HG03039 (cell line): ENCODE results near the gene FAM156A.
"Not testable (repeated sequence)": the region's sequence is repeated elsewhere in the genome, so short reads cannot be mapped to it uniquely, and the experiment has no call there.

Experiments used
- ATAC-seq: cut with Tn5 transposase; IDR thresholded peaks from one replicate; pipeline ENCODE4 v1.9.1; 2021; ENCODE audit warnings: mild to moderate bottlenecking, moderate library complexity; ENCODE audit not compliant: unreplicated experiment

The FAM156A gene, protein sequence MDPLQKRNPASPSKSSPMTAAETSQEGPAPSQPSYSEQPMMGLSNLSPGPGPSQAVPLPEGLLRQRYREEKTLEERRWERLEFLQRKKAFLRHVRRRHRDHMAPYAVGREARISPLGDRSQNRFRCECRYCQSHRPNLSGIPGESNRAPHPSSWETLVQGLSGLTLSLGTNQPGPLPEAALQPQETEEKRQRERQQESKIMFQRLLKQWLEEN

DNA sequence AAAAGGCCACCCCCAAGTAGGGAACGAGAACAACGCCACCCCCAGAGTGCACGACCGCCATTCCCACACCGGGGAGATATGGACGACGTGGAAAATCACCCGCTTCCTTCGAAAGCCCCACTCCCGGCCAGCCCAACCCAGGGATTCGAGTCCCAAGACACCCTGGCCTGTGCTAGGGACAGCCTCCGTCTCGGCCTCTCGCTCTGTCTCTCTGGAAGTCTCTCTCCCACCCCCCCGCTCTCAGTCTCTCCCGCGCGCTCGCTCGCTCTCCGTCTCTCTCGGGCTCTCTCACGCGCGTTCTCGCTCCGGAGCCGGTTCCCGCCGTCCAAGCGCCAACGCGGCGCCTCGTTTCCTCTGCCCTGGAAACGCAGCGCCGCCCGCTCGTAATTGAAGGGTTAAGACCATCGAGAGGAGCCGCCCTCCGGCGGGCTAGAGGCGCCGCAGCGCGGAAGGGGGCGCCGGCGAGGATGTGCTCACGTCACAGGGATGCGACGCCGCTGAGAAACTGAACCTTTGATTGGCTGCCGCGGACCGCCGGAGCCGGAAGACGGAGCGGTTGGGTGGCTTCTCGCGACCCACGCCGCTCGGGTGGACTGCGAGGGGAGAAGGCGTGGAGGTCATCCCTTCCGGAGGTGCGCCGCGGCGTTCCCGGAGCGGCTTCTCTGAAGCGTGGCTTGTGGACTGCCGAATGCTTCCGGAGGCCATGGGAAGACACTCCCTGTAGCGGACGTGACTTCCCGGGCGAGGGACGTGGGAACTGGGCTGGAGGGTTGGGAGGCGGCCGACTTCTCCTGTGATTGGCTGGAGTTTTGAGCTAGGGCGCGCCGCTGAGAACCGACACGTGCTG, at the start of gene FAM156A:
TSS of gene FAM156A (minus strand) at position 406 of the 847 bp plus-strand sequence. CDS start 9,930 bp downstream, outside the sequence.
- peak; percentile 77 for ATAC-seq

DNA sequence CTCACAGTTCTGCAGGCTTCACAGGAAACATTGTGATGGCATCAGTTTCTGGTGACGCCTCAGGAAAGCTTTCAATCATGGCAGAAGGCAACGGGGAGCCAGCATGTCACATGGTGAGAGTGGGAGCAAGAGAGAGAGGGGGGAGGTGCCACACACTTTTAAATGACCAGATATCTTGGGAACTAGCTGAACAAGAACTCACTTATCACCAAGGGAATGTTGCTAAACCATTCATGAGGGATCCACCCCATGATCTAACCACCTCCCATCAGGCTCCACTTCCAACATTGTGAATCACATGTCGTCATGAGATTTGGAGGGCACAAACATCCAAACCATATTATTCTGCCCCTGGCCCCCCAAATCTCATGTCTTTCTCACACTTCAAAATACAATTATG, 47.0 kb upstream of the FAM156A start:
- ATAC-seq = no peak

- ATAC-seq = no peak
These were observed 46.5 kb upstream of the FAM156A start for GRCh38 chrX:53004811-53005210.

GRCh38 chrX:53004038-53004437, 45.7 kb upstream of the FAM156A start:
- no peak for ATAC-seq

GRCh38 chrX:53003111-53003510, 44.8 kb upstream of the FAM156A start:
- no peak for ATAC-seq

GRCh38 chrX:53001958-53002357, 43.6 kb upstream of the FAM156A start:
- no peak for ATAC-seq

GRCh38 chrX:53000447-53001135, 42.3 kb upstream of the FAM156A start:
- ATAC-seq = no peak

DNA sequence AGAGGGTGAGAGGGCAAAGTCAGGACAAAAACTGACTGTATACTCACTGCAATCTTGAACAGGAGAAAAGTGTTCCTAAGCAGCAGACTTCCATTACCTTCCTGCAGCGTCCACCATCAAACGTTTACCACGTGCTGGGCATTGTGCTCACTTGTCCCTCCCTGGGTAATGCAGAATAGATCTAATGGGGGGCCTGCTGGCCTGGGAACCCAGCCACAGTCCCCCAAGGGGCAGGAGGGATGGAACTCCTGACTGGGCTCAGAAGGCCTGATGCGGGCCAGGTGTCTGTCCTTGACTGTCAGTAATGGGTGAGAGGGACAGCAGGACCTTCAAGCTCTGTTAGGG, 37.6 kb upstream of the FAM156A start:
- no peak for ATAC-seq

DNA sequence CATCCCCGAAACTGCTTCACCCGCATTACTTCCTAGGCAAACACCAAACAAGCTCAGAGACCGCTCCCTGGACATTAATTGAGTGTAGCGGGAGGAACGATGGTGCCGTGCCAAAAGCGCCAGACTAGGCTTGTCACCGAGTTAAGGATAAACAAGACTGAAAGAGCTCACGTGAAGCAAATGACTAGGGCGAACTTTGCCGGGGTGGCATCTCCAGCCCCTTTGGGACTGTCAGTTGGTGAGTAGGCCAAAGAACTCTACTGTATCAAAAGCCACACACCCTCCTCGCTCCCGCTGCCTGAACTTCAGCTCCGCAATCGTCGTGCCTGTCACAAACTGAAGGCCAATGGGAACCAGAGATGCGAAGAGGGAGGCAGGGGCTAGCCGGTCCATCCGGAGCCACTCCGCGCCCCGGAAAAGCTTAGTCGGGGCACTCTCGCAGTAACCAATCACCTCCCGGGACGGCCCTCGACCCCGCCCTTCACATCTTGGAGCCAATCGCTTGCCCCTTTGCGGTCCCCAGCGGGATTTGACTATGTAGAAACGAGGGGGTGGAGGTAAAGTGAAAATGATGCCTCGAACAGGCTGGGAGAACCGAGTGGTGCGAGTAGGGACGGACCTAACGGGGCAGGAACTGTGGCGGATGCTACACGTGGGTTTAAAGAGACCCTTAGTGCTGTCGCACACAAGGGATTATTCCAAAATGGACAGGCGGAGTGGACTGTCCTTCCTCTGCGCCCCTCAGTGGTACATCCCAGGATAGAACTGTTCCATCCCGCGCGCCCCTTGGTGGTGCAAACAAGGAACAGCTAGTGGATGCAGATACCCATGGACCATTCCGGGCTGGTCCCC, 37.0 kb upstream of the FAM156A start:
- peak; percentile 94 for ATAC-seq

DNA sequence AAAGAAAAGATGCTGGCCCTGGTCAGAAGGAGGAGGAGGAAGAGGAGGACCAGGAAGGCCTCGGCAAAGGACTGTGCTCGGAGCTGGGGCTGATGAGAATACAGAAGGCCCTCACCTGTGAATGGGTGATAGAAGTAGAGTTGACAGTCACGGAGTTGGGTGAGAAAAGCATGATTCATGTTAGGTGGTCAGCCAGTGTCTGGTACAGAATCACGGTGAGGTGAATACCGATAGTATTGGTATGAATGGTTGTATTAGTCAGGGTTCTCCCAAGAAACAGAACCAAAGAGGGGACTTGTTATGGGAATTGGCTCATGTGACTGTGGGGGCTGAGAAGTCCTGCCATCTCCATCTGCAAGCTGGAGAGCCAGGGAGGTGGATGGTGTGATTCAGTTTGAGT, 32.5 kb upstream of the FAM156A start:
- no peak for ATAC-seq

DNA sequence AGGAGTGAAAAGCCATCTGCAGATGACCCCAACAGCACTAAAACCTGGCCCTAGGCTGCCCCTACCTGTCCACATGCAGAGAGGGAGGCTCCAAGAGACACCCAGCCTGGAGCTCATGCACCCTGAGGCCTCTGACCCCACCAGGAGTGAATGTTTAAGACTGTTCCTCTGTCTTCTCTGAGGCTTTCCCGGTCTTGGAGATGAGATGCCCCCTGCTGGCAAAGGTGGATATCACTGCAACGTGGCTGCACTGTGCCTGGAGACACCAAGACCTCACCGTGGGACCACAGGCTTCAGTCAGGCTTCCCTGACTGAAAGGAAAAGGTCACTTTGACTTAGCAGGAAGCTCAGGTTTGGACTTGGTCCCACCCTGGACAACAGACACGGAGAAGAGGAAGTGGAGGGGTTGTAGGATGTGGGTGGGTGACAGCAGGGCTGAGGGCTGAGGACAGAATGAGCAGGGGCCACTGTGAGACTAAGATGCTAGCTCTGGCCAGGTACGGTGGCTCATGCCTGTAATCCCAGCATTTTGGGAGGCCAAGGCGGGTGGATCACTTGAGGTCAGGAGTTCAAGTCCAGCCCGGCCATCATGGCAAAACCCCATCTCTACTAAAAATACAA, 31.8 kb upstream of the FAM156A start:
- ATAC-seq = peak; percentile 73

- no peak for ATAC-seq
These were observed 30.9 kb upstream of the FAM156A start for GRCh38 chrX:52988985-52989917.

GRCh38 chrX:52983321-52984000, 25.1 kb upstream of the FAM156A start:
- ATAC-seq = no peak

GRCh38 chrX:52979993-52980392, 21.7 kb upstream of the FAM156A start:
- no peak for ATAC-seq

DNA sequence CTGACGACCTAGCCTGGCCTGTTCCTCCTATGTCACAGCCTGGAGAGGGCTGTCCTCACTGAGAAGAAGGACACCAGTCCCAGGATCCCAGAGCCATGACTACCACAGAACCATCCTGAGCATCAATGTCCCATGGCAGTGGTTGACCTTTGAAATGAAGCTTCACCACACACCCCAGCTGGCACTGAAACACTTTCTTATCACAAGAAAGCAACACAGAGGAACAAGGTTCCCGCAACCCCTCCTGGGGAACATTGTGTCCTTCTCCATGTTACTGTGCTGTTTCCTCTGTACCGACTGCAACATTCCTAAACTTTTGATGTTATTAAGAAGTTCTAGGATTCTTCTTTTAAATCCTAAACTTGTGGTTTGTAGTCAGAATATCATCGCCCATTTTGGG, 21.2 kb upstream of the FAM156A start:
- no peak for ATAC-seq

GRCh38 chrX:52977953-52978352, 19.6 kb upstream of the FAM156A start:
- no peak for ATAC-seq

DNA sequence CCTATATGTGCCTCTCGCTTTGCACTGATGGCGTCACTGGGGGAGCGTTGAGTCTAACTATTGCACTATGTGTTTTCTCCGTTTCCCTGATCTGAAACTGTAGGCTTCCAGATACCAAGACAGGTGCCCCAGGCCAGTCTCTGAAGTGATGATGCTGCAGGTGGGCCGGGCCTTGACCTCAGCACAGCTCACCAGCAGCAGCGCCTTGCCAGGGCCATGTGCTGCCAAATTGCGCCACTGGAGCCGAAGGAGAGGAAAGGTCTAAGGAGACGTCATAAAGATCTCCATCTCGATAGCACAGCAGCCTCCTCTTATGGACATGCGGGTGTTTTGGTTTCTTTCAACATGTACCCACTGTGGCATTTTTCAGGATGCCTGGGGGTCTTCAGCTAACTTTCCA, 17.3 kb upstream of the FAM156A start:
- not testable (repeated sequence) for ATAC-seq

DNA sequence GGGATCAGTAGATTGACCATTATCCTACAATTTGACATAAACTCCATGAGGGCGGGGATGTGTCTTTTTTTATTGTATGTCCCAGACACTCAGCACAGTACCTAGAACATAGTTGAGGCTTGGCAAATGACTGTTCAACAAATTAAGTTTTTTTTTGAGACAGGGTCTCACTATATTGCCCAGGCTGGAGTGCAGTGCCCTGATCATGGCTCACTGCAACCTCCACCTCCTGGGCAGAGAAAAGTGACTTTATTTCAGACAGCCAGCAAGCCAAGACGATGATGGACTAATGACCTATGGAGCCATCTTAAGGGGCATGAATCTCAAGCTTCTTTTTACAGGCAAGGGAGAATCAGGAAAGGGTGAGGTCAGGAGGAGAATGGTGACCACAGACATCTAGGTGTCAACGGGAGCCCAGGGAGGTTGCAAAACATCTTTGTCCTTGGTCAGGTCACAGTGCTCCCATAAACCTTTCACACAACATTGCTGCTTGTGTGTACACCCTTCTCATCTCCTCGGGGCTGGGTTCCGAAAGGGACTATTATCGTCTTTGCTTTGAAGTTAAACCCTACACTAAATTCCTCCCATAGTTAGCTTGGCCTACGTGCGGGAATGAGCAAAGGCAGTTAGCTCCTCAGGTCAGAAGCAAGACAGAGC, 16.1 kb upstream of the FAM156A start:
- not testable (repeated sequence) for ATAC-seq
